ENCODE measurements around the gene ADAMTSL1. TPM values are rescaled to one million over a fixed set of nuclear protein-coding genes. Genes with fewer than 3 reads are reported as not detected.

Gene ADAMTSL1
- total and polyA plus RNA-seq, 2 donors from 2014 or later: 3.0 to 27.3 TPM

DNA sequence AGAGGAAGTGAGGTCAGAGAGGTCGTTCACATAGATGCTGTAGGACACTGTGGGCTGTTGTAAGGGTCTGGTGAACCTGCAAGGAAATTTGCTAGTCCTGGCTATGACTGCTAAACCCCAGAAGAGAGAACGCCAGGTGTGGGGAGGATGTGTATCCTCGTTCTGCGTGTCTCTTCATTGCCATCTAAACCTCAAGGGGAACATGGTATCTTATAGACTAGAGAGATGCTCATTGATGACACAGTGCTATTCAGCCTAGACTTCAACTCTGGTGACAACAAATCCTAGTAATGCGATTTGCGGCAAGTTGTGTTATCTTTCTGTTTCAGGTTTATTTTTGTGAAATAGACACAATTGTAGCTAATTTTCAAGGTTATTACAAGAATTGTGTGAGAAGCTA lies 140.2 kb downstream of the ADAMTSL1 start:
- Histone ChIP-seq H3K27me3 (ENCODE audit: control insufficient read depth, insufficient read depth, low read length) (no peaks in the 10 kb centered on the region), H3K36me3 (ENCODE audit: control insufficient read depth in 2 of 3, insufficient read depth in 3 of 3, low read length in 3 of 3) (no peaks in the 10 kb centered on the region), H3K9me3 (ENCODE audit: control insufficient read depth in 2 of 3, insufficient read depth in 1 of 3, low read length in 3 of 3) (no peaks in the 10 kb centered on the region), H3K9ac (ENCODE audit: low read length in 3 of 3) (no peak overlapping the region), H3K4me3 (ENCODE audit: low read length in 3 of 3) (no peak overlapping the region), H3K4me1 (ENCODE audit: control insufficient read depth in 2 of 3, insufficient read depth in 2 of 3, low read depth in 1 of 3, low read length in 3 of 3) (no peaks in the 10 kb centered on the region), H3K27ac (ENCODE audit: low read depth in 2 of 2, low read length in 2 of 2) (no peak overlapping the region)
- DNase-seq: no peak
- intact Hi-C loops (cut with DNase I): no loop called here
- TF ChIP-seq CTCF (IDR thresholded peaks at IDR 0.05; ENCODE audit: borderline replicate concordance, extremely low read depth, insufficient read depth): no peak
- FAIRE-seq: no peak

- H3K9me3 ChIP-seq (ENCODE audit: control insufficient read depth in 2 of 3, insufficient read depth in 1 of 3, low read length in 3 of 3): no peaks in the 10 kb centered on the region
- intact Hi-C loops (cut with DNase I): no loop called here
- no peak for FAIRE-seq
- no peaks in the 10 kb centered on the region for H3K36me3 ChIP-seq (ENCODE audit: control insufficient read depth in 2 of 3, insufficient read depth in 3 of 3, low read length in 3 of 3)
- no peak overlapping the region for H3K27ac ChIP-seq (ENCODE audit: low read depth in 2 of 2, low read length in 2 of 2)
- no peak overlapping the region for H3K4me3 ChIP-seq (ENCODE audit: low read length in 3 of 3)
- H3K4me1 ChIP-seq (ENCODE audit: control insufficient read depth in 2 of 3, insufficient read depth in 2 of 3, low read depth in 1 of 3, low read length in 3 of 3): no peaks in the 10 kb centered on the region
- no peak for DNase-seq
- H3K27me3 ChIP-seq (ENCODE audit: control insufficient read depth, insufficient read depth, low read length): no peaks in the 10 kb centered on the region
- no peak overlapping the region for H3K9ac ChIP-seq (ENCODE audit: low read length in 3 of 3)
- TF ChIP-seq CTCF (IDR thresholded peaks at IDR 0.05; ENCODE audit: borderline replicate concordance, extremely low read depth, insufficient read depth): no peak
These were observed 140.7 kb downstream of the ADAMTSL1 start for GRCh38 chr9:18614651-18615050.

GRCh38 chr9:18616976-18617375 lies 143.0 kb downstream of the ADAMTSL1 start:
- H3K4me1 ChIP-seq (ENCODE audit: control insufficient read depth in 2 of 3, insufficient read depth in 2 of 3, low read depth in 1 of 3, low read length in 3 of 3): no peaks in the 10 kb centered on the region
- H3K9ac ChIP-seq (ENCODE audit: low read length in 3 of 3): no peak overlapping the region
- intact Hi-C loops (cut with DNase I): no loop called here
- no peak for FAIRE-seq
- H3K4me3 ChIP-seq (ENCODE audit: low read length in 3 of 3): no peak overlapping the region
- no peak overlapping the region for H3K27ac ChIP-seq (ENCODE audit: low read depth in 2 of 2, low read length in 2 of 2)
- no peak for DNase-seq
- H3K36me3 ChIP-seq (ENCODE audit: control insufficient read depth in 2 of 3, insufficient read depth in 3 of 3, low read length in 3 of 3): no peaks in the 10 kb centered on the region
- H3K27me3 ChIP-seq (ENCODE audit: control insufficient read depth, insufficient read depth, low read length): no peaks in the 10 kb centered on the region
- no peak for TF ChIP-seq CTCF (IDR thresholded peaks at IDR 0.05; ENCODE audit: borderline replicate concordance, extremely low read depth, insufficient read depth)
- H3K9me3 ChIP-seq (ENCODE audit: control insufficient read depth in 2 of 3, insufficient read depth in 1 of 3, low read length in 3 of 3): no peaks in the 10 kb centered on the region

GRCh38 chr9:18617759-18618158 lies 143.8 kb downstream of the ADAMTSL1 start:
- FAIRE-seq (no peak), DNase-seq (no peak)
- no peaks in the 10 kb centered on the region for H3K27me3 ChIP-seq (ENCODE audit: control insufficient read depth, insufficient read depth, low read length)
- no peak overlapping the region for H3K4me3 ChIP-seq (ENCODE audit: low read length in 3 of 3)
- no peak overlapping the region for H3K9ac ChIP-seq (ENCODE audit: low read length in 3 of 3)
- no peaks in the 10 kb centered on the region for H3K36me3 ChIP-seq (ENCODE audit: control insufficient read depth in 2 of 3, insufficient read depth in 3 of 3, low read length in 3 of 3)
- H3K9me3 ChIP-seq (ENCODE audit: control insufficient read depth in 2 of 3, insufficient read depth in 1 of 3, low read length in 3 of 3): no peaks in the 10 kb centered on the region
- no peak for TF ChIP-seq CTCF (IDR thresholded peaks at IDR 0.05; ENCODE audit: borderline replicate concordance, extremely low read depth, insufficient read depth)
- H3K4me1 ChIP-seq (ENCODE audit: control insufficient read depth in 2 of 3, insufficient read depth in 2 of 3, low read depth in 1 of 3, low read length in 3 of 3): no peaks in the 10 kb centered on the region
- intact Hi-C loops (cut with DNase I): no loop called here
- no peak overlapping the region for H3K27ac ChIP-seq (ENCODE audit: low read depth in 2 of 2, low read length in 2 of 2)
